ENCODE results near the gene SIRT7.

Gene SIRT7

DNA sequence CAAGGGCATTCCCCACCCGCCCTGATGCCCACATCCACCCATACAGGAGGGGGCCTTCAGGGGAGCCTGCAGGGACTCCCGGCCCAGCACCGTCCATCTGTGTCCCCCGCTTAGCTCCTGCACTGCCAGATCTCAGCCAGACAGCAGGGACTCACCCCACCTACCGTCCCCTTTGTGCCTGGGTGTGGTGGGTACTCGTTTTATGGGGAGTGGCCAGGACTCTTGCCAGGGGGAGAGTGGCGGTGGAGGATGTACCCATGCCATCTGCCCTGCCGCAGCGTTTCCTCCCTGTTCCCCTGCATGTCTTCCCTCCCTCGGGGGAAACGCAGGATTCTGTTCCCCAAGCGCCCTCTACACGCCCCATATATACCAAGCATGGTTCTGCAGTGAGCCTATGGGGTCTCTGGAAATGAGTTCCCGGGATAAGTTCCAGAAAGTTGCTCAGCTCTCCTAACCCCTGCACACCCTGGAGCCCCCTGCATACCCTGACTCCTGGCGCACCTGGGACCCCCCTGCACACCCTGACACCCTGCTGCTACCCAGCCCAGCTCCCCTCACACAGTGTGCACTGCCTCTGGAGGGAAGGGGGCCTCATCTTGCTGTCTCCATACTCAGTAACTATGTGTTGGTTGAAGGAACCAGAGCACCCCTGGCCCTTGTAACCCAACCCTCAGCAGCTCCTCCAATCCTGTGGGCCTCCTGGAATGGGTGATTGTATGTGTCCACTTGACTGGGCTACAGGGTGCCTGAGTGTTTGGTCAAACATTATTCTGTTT, 13.8 kb upstream of the SIRT7 start:
- no peak overlapping the region for H3K27ac Mint-ChIP-seq
- no peak overlapping the region for H3K4me3 Mint-ChIP-seq
- peaks cover 77% of the 10 kb centered on the region for H3K27me3 Mint-ChIP-seq
- H3K36me3 Mint-ChIP-seq (ENCODE audit: low read depth): peaks cover under 1% of the 10 kb centered on the region
- peaks cover 20% of the 10 kb centered on the region for H3K4me1 Mint-ChIP-seq (ENCODE audit: low read depth)
- intact Hi-C loops (cut with micrococcal nuclease): no loop called here
- no peaks in the 10 kb centered on the region for H3K9me3 Mint-ChIP-seq

DNA sequence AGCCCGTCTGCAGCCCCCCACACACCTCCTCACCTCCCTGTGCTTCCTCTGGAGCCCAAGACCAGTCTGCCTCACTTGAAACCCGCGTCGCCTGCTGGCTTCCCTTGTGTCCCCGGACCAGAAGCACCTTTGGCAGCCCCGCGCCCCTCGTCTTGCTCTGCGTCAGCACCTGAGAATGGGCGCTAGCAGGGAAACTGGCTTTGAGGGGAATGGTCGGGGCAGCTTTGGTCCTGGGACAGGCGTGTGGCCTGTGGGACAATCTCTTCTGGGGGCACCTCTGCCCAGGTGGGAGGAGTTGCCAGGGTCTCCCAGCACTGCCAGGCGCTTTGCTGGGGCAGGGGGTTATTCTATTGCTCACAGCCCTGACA, 13.2 kb upstream of the SIRT7 start:
- Mint-ChIP-seq H3K27ac (no peak overlapping the region), H3K4me3 (no peak overlapping the region), H3K4me1 (ENCODE audit: low read depth) (peaks cover 21% of the 10 kb centered on the region), H3K36me3 (ENCODE audit: low read depth) (peaks cover 7% of the 10 kb centered on the region), H3K27me3 (peaks cover 72% of the 10 kb centered on the region), H3K9me3 (no peaks in the 10 kb centered on the region)
- intact Hi-C loops (cut with micrococcal nuclease): no loop called here

DNA sequence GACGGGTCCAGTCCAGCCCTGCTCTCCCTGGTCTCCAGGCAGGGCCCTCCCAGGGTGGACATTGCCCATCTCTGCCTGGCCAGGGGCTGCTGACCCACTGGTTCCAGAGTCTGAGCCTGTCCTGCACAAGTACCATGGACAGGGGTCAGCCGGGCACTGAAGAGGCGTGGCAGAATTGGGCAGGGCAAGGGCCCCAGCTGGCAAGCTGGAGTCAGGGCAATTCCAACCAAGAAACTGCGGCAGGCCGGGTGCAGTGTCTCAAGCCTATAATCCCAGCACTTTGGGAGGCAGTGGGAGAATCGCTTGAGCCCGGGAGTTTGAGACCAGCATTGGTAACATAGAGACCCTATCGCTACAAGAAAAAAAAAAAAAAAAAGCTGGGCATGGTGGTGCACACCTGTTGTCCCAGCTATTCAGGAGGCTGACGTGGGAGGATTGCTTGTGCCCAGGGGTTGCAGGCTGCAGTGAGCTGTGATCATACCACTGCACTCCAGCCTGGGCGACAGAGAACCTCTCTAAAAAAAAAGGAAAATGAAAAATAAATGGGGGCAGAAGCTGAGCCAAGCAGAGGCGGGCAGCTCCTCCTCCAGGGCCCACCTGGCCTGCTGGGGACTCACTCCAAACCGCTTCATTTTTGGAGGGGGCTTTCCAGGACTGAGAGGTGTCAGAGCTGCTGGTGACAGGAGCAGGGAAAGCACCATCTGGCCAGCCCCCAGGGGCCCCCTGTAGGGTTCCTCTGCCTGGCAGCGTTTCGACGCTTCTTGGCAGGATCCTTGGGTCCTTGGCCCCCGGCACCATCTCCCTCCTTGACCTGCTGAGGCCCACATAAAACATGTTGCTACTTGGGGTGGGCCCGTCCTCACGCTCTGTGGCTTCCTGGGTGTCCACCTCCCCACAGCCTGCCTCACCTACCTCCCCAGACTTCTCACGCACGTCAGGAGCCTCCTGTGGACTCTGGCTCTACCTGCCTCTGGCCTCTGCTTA, 12.5 kb upstream of the SIRT7 start:
- intact Hi-C loops (cut with micrococcal nuclease): no loop called here
- H3K9me3 Mint-ChIP-seq: no peaks in the 10 kb centered on the region
- H3K4me3 Mint-ChIP-seq: no peak overlapping the region
- peaks cover 65% of the 10 kb centered on the region for H3K27me3 Mint-ChIP-seq
- peaks cover 13% of the 10 kb centered on the region for H3K36me3 Mint-ChIP-seq (ENCODE audit: low read depth)
- peaks cover 28% of the 10 kb centered on the region for H3K4me1 Mint-ChIP-seq (ENCODE audit: low read depth)
- H3K27ac Mint-ChIP-seq: no peak overlapping the region

DNA sequence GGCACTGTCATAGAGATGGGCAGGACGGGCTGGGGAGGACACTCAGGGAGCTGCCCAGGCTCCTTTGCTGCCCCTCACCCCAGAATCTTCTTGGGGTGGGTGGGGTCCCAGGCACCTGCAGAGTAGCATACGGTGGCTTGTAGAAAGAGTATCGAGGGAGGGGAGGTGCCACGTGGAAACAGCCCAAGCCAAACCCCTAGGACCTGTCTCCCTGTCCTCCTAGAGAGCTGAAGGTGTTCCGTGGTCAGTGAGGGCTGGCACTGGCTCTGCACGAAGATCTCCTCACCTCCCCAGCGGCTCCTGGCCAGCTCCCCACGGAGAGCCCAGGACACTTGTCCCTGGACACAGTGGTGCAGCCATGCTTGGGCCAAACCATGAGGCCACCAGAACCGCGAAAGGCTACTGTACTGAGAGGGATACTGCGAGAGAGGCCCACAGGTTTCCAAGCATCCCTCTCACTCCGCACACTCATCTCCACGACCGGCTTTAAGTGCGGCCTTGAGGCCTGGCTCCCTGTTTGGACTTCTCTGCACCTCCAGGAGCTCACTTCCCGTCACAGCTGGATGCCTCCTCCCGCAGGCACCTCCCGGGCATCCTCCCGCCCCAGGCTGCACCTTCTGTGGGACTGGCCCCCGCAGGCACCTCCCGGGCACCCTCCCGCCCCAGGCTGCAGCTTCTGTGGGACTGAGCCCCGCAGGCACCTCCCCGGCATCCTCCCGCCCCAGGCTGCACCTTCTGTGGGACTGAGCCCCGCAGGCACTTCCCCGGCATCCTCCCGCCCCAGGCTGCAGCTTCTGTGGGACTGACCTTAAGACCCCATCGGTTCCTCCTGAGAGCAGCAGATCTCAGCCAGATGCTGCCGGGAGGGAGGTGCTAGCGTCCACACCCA, 11.5 kb upstream of the SIRT7 start:
- Mint-ChIP-seq H3K4me3 (no peak overlapping the region), H3K27ac (no peak overlapping the region), H3K36me3 (ENCODE audit: low read depth) (peaks cover 13% of the 10 kb centered on the region), H3K9me3 (no peaks in the 10 kb centered on the region), H3K4me1 (ENCODE audit: low read depth) (peaks cover 38% of the 10 kb centered on the region), H3K27me3 (peaks cover 57% of the 10 kb centered on the region)
- intact Hi-C loops (cut with micrococcal nuclease): loop anchor here (5.0 to 10.0 kb wide), 2 partner anchors 37 to 65 kb away; partner anchors contain the start of genes ALYREF, ANAPC11 and P4HB

DNA sequence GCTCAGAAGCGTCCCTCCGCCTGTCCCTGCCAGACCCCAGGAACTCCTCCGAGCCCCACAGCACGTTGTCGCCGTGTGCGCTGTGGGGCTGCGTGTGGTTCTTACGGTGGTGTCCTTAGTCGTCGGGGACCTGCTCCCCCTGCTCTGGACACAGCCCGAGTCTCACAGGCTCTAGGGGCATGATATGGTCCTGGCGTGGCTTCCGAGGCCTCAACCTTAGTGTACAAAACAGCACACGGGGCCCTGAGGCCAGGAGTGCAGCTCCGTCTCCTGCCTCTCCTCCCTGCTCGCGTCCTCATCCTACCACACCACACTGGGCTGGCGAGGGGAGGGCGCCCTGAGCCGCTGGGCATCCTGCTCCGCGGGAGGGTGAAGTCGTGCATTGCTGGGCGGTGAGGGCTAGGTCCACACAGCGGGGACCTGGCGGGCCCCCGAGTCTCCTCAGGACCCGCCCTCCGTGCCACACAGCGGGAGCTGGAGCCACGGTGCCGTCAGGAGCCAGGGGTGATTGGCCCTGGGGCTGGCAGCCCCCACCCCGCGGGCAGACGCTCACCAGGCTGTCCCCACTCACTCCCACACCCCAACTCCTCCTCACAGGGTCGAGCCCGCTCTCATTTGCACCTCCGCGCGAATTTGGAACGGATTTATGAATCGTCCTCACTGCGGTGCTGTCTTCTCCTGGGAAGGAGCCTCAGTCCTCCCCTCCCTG, 10.7 kb upstream of the SIRT7 start:
- H3K27me3 Mint-ChIP-seq: peaks cover 52% of the 10 kb centered on the region
- peaks cover 13% of the 10 kb centered on the region for H3K36me3 Mint-ChIP-seq (ENCODE audit: low read depth)
- H3K4me1 Mint-ChIP-seq (ENCODE audit: low read depth): peaks cover 46% of the 10 kb centered on the region
- no peaks in the 10 kb centered on the region for H3K9me3 Mint-ChIP-seq
- no peak overlapping the region for H3K27ac Mint-ChIP-seq
- H3K4me3 Mint-ChIP-seq: peak overlapping the region; percentile 23
- intact Hi-C loops (cut with micrococcal nuclease): loop anchor here (5.0 to 10.0 kb wide), 2 partner anchors 36 to 64 kb away; partner anchors contain the start of genes ALYREF, ANAPC11 and P4HB

DNA sequence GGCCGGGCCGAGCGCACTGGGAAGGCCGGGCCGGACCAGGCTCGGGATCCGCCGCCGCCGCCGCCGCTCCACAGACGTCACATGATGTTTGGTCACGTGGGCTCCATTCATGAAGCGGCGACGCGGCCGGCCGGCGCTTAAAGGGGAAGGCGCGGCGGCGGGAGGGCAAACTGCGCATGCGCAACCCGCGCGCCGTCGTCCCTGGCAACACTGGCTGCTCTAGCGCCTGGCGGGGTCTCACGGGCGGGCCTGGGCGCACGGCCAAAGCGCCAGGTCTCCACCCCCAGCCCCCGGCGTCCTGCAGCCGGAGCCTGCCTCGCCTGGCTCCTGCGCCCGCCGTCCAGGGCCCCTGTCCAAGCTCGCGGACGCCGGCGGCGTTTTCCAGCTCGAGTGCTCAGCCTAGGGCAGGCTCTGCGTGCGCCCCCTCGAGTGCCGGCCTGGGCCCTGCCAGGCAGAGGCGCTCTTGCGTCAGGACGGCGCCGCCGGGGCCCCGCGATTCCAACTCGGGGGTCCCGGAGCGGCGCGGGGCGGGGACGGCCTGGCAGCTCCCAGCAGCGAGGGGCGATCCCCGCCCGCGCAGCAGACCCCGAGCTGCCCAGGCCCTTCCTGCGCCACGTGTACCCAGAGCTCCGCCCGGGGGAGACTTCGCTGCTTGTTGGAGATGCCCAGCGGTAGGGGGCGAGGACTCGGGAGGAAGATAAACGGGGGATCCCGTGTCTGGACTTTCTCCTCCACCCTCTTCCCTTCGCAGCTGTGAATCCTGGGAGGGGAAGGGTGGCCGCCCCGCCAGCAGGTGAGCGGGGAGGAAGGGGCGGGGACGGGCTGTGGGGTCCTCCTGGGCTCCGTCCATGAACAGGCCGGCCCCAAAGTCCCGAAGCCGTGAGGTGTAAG, 9.9 kb upstream of the SIRT7 start, which contains the start of gene MAFG:
MAFG (minus strand) TSS at position 83 of the 891 bp plus-strand sequence. CDS start 4,550 bp downstream, outside the sequence.
- intact Hi-C loops (cut with micrococcal nuclease): loop anchor here (5.0 to 10.0 kb wide), 2 partner anchors 36 to 63 kb away; partner anchors contain the start of genes ALYREF, ANAPC11 and P4HB
- Mint-ChIP-seq H3K27me3 (peaks cover 46% of the 10 kb centered on the region), H3K4me3 (peak within 1 kb of the TSS; percentile 93), H3K4me1 (ENCODE audit: low read depth) (peaks cover 54% of the 10 kb centered on the region), H3K9me3 (no peaks in the 10 kb centered on the region), H3K27ac (peak within 1 kb of the TSS; percentile 90), H3K36me3 (ENCODE audit: low read depth) (peaks cover 19% of the 10 kb centered on the region)

DNA sequence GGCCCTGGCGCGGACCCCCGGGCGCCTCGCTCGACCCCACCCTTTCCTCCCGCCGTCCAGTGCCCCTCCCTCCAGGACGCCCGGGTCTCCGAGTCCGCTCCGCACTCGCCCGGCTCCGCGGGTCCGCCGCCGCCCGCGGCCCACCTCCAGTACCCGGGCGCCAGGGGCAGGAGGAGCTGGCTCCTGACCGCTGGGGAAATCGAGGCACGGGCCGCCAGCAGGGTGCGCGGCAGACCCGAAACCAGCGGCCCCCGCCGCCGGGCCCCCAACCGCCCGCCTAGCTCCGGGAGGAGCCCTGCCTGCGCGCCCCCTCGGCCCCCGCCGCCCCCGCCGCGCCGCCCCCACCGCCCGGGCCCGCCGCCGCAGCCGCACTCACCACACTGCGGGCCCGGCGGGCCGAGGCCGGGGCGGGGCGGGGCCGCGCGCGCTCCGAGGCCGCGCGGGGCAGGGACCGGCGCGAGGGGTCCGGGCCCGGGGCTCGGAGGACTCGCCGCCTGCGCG, 9.2 kb upstream of the SIRT7 start:
- intact Hi-C loops (cut with micrococcal nuclease): loop anchor here (5.0 to 10.0 kb wide), 2 partner anchors 35 to 62 kb away; partner anchors contain the start of genes ALYREF, ANAPC11 and P4HB
- H3K9me3 Mint-ChIP-seq: no peaks in the 10 kb centered on the region
- H3K27me3 Mint-ChIP-seq: peaks cover 40% of the 10 kb centered on the region
- H3K4me3 Mint-ChIP-seq: peak overlapping the region; percentile 93
- peaks cover 59% of the 10 kb centered on the region for H3K4me1 Mint-ChIP-seq (ENCODE audit: low read depth)
- peak overlapping the region; percentile 90 for H3K27ac Mint-ChIP-seq
- H3K36me3 Mint-ChIP-seq (ENCODE audit: low read depth): peaks cover 26% of the 10 kb centered on the region

DNA sequence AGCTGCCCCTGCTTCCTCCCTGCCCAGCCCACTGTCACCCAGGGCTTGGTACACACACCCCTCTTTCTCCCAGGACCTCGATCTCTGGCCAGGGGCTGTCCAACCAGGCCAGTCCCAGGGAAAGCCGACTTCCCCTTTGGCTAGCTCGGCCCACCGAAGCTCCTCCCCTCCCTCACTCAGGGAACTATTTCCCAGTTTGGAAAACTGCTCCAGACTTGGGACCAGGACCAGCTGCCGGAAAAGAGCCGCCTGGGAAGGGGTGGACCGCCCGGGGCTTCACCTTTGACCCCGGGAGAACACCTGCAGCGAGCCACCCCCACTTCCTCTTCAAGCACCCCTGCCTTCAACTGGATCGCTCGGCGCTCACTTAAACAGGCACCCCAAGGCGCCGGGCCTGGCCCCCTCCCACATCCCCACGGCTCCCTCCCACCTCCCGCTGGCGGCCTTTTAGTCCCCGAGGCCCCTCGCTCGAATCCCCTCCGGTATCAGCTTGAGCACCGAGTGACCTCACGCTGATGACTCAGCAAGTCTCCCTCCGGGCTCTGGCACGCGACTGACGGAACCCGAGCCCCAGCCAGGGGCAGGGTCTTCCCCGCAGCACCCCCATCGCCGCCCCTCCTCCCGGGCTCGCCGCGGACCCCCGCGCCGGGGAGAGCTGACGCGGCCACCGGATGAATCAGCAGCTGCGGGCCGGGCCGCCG, 8.6 kb upstream of the SIRT7 start:
- H3K9me3 Mint-ChIP-seq: no peaks in the 10 kb centered on the region

DNA sequence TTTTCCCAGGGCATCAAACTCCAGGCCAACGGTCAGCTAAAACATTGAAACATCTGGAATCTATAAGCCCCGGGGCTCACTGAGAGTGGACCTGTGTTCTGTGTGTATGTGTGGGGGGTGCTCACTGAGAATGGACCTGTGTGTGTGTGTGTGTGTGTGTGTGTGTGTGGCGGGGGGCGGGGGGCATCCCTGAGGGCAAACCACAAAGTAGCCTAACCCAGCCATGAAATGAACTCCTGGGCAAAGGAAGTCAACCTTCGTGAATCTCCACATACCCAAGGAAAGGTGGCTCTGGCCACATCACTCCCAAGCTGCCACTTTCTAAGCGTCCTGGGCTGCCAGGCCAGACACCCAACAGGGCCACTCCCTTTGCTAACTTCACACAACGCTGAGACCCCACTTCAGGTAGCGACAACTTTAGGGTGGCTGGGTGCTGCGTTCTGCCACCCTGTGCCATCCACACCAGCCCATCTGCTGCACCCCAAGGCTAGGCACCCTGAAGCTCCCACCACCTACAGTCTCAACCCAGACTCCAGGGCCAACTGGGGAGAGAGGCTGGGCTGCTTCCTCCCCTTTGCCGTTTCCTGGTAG, 8.0 kb upstream of the SIRT7 start:
- intact Hi-C loops (cut with micrococcal nuclease): loop anchor here (5.0 to 10.0 kb wide), 2 partner anchors 34 to 61 kb away; partner anchors contain the start of genes ALYREF, ANAPC11 and P4HB
- Mint-ChIP-seq H3K36me3 (ENCODE audit: low read depth) (peaks cover 39% of the 10 kb centered on the region), H3K27me3 (peaks cover 29% of the 10 kb centered on the region)

More for the DNA sequence above, 8.6 kb upstream of the SIRT7 start:
- intact Hi-C loops (cut with micrococcal nuclease): loop anchor here (5.0 to 10.0 kb wide), 2 partner anchors 34 to 62 kb away; partner anchors contain the start of genes ALYREF, ANAPC11 and P4HB
- peaks cover 36% of the 10 kb centered on the region for H3K27me3 Mint-ChIP-seq
- peak overlapping the region; percentile 93 for H3K4me3 Mint-ChIP-seq
- peak overlapping the region; percentile 90 for H3K27ac Mint-ChIP-seq
- peaks cover 59% of the 10 kb centered on the region for H3K4me1 Mint-ChIP-seq (ENCODE audit: low read depth)
- peaks cover 32% of the 10 kb centered on the region for H3K36me3 Mint-ChIP-seq (ENCODE audit: low read depth)

DNA sequence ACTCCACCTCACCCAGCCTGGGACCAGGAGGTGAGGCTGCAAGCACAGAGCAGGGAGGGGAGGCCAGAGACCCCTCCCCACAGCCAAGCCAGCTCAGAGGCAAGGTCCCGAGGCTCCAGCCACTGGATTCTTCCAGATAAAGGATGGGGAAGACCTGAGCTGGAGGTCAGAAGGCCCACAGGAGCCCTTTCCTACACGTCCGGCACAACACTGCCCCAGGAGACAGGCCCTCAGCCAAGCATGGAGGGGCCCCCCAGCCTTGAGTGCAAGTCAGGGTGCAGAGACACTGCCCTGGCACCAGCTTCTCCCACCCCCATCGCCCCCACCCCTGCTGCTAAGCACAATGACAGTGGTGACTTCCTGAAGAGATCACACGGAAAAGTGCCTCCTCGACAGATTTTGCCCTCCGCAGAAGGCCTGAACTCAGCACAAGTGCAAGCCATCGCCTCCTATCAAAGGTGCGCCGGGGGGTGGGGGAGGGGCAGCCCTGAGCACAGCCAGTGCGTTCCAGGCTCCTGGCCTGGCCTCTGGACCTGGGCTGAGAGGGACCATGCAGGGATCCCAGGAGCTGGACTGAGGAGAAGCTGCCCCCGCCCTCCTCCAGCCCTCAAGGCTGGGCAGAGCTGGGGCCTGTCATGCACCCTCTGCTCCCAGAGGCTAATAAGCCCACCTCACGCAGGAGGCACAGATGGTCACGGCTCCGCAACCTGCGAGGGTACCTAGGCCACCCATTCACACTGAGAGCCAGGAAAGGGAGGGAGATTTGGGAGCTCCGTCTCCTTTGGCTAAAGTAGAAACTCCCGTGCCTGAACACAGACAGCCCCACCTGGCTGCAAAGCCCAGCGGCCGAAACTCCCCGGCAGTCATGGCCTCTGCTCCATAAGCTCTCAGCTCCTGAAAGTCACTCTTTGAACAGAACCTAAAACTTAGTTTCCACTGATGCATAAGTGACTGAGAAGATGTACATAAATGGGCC, 6.9 kb upstream of the SIRT7 start:
- Mint-ChIP-seq H3K4me3 (peak overlapping the region; percentile 93), H3K27ac (peak overlapping the region; percentile 90), H3K36me3 (ENCODE audit: low read depth) (peaks cover 50% of the 10 kb centered on the region), H3K4me1 (ENCODE audit: low read depth) (peaks cover 75% of the 10 kb centered on the region), H3K27me3 (peaks cover 18% of the 10 kb centered on the region), H3K9me3 (no peaks in the 10 kb centered on the region)
- intact Hi-C loops (cut with micrococcal nuclease): loop anchor here (5.0 to 10.0 kb wide), 2 partner anchors 33 to 60 kb away; partner anchors contain the start of genes ALYREF, ANAPC11 and P4HB

More for the DNA sequence above, 8.0 kb upstream of the SIRT7 start:
- Mint-ChIP-seq H3K4me3 (peak overlapping the region; percentile 93), H3K9me3 (no peaks in the 10 kb centered on the region), H3K27ac (peak overlapping the region; percentile 90), H3K4me1 (ENCODE audit: low read depth) (peaks cover 64% of the 10 kb centered on the region)
